A549 (cell line): ENCODE measurements around the gene LRTM2.

Experiments
- BCL3 ChIP-seq: fragments of >200 bp; sonication (Bioruptor Twin); formaldehyde crosslinking; IDR thresholded peaks from 3 replicates; pipeline ENCODE4 v1.6.1; 2016
- CHD2 ChIP-seq: fragments of 150-350 bp; IDR thresholded peaks from 2 replicates; pipeline ENCODE4 v1.6.1; 2014; ENCODE audit warnings: low read length; ENCODE audit not compliant: partially characterized antibody
- ELK1 ChIP-seq: fragments of 150-350 bp; IDR thresholded peaks from 2 replicates; pipeline ENCODE4 v1.6.1; 2014; ENCODE audit warnings: low read depth, mild to moderate bottlenecking, low read length
- EP300 ChIP-seq, 2 experiments: fragments of >200 bp; sonication (Bioruptor Twin); formaldehyde crosslinking; IDR thresholded peaks; 2 replicates in 1 of 2; 3 replicates in 1 of 2; pipeline ENCODE4 v1.6.1; 2016 to 2017
- ESRRA ChIP-seq: fragments of 150-350 bp; IDR thresholded peaks from 2 replicates; pipeline ENCODE4 v1.6.1; 2014; ENCODE audit warnings: mild to moderate bottlenecking, low read length, borderline replicate concordance
- HDAC2 ChIP-seq: fragments of 200-600 bp; sonication (generic); IDR thresholded peaks from 2 replicates; pipeline ENCODE4 v1.6.1; 2016
- HMGXB4 ChIP-seq: fragments of 250-450 bp; sonication (Bioruptor Pico); IDR thresholded peaks from 2 replicates; pipeline ENCODE4 v1.5.0; 2021; ENCODE audit warnings: mild to moderate bottlenecking, moderate library complexity, borderline replicate concordance
- MAZ ChIP-seq: fragments of 150-350 bp; IDR thresholded peaks from 2 replicates; pipeline ENCODE4 v1.6.1; 2014; ENCODE audit warnings: antibody characterized with exemption, low read depth, low read length, borderline replicate concordance
- NR3C1 ChIP-seq: fragments of >200 bp; sonication (Bioruptor Twin); formaldehyde crosslinking; IDR thresholded peaks from 3 replicates; pipeline ENCODE4 v1.6.1; 2017
- PHF8 ChIP-seq: fragments of 200-600 bp; sonication (generic); IDR thresholded peaks from 2 replicates; pipeline ENCODE4 v1.6.1; 2016; ENCODE audit warnings: low read depth, mild to moderate bottlenecking, antibody characterized with exemption, moderate library complexity, borderline replicate concordance
- POLR2A ChIP-seq: IDR thresholded peaks from 2 replicates; pipeline ENCODE4 v1.6.1; 2012; ENCODE audit warnings: mild to moderate bottlenecking, low read length
- TP53 ChIP-seq: fragments of 250-450 bp; sonication (Bioruptor Pico); IDR thresholded peaks from 2 replicates; pipeline ENCODE4 v1.5.0; 2021; ENCODE audit warnings: mild to moderate bottlenecking, moderate library complexity
- TF ChIP-seq, protein P1 (sequence below): fragments of >200 bp; sonication (Bioruptor Twin); formaldehyde crosslinking; IDR thresholded peaks from 3 replicates; pipeline ENCODE4 v1.5.1; 2016
- TF ChIP-seq, protein P2 (sequence below): IDR thresholded peaks from 2 replicates; pipeline ENCODE4 v1.6.1; 2012

- TF ChIP-seq PHF8 (no peak), CHD2 (no peak), HDAC2 (no peak), EP300 (IDR thresholded peaks at IDR 0.05) (no peak), TP53 (CRISPR knock-in tag) (no peak), HMGXB4 (CRISPR knock-in tag) (no peak), BCL3 (no peak), ESRRA (no peak), POLR2A (no peak), NR3C1 (no peak), ELK1 (no peak), MAZ (no peak)
- TF ChIP-seq, protein P1, sequence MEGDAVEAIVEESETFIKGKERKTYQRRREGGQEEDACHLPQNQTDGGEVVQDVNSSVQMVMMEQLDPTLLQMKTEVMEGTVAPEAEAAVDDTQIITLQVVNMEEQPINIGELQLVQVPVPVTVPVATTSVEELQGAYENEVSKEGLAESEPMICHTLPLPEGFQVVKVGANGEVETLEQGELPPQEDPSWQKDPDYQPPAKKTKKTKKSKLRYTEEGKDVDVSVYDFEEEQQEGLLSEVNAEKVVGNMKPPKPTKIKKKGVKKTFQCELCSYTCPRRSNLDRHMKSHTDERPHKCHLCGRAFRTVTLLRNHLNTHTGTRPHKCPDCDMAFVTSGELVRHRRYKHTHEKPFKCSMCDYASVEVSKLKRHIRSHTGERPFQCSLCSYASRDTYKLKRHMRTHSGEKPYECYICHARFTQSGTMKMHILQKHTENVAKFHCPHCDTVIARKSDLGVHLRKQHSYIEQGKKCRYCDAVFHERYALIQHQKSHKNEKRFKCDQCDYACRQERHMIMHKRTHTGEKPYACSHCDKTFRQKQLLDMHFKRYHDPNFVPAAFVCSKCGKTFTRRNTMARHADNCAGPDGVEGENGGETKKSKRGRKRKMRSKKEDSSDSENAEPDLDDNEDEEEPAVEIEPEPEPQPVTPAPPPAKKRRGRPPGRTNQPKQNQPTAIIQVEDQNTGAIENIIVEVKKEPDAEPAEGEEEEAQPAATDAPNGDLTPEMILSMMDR: no peak
- TF ChIP-seq, protein P2, sequence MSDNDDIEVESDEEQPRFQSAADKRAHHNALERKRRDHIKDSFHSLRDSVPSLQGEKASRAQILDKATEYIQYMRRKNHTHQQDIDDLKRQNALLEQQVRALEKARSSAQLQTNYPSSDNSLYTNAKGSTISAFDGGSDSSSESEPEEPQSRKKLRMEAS: no peak
Measured at GRCh38 chr12:1870086-1870485, 49.7 kb downstream of the LRTM2 start.
